Right hindlimb (tissue), 1 donor: ENCODE data around the gene HES4.
"Not testable (repeated sequence)": the region's sequence is repeated elsewhere in the genome, so short reads cannot be mapped to it uniquely, and the experiment has no call there.

Experiments
- DNase-seq: peaks from one replicate; pipeline ENCODE4 v3.0.0-alpha.2; 2018

The HES4 gene

DNA sequence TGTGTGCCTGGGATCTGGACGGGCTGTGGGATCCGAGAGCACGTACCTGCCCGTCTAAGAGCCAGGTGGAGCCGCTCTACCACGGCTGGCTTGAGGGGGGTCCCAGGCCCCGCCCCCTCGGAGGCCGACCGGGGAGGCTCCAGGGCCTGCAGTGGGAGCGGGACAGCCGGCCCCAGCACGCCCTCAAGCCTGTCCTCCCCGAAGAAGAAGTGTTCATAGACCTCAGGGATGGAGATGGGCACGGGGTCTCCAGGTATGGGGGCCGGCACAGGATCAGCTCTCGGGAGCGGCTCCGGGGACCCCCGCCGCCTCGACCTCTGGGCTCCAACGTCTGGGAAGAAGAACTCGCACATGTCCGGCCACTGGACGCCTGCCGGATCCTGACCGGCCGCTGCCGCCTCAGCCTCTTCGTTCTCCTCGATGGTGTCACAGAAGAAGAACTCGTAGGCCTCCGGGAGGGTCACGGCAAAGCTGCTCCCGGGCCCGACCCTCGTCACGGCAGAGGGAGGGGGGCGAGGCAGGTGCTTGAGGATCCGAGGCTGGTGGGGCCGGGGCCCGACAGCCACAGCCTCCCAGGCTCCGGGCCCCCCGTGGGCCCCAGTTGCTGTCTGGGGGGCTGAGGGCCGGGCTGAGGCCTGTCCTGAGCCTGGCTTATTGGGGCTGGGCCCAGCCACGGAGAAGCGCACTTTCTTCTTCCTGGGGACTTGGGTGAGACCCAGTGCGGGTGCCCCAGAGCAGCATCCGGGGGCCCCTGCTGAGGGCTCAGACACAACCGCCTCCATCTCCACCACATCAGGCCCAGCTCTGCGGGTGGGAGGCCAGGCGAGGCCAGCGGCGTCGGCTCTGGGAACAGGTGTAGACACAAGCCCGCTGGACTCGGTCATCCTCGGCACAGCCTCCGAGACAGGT lies 20.8 kb downstream of the HES4 start:
- DNase-seq = peak; percentile 19

GRCh38 chr1:978069-978834 lies 21.6 kb downstream of the HES4 start:
- peak; percentile 17 for DNase-seq

DNA sequence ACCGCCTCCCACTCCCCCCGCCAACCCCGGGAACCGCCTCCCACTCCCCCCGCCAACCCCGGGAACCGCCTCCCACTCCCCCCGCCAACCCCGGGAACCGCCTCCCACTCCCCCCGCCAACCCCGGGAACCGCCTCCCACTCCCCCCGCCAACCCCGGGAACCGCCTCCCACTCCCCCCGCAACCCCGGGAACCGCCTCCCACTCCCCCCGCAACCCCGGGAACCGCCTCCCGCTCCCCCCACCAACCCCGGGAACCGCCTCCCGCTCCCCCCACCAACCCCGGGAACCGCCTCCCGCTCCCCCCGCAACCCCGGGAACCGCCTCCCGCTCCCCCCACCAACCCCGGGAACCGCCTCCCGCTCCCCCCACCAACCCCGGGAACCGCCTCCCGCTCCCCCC lies 23.1 kb downstream of the HES4 start:
- DNase-seq = not testable (repeated sequence)

- peak; percentile 64 for DNase-seq
Measured at GRCh38 chr1:975896-976683, 23.8 kb downstream of the HES4 start.

DNA sequence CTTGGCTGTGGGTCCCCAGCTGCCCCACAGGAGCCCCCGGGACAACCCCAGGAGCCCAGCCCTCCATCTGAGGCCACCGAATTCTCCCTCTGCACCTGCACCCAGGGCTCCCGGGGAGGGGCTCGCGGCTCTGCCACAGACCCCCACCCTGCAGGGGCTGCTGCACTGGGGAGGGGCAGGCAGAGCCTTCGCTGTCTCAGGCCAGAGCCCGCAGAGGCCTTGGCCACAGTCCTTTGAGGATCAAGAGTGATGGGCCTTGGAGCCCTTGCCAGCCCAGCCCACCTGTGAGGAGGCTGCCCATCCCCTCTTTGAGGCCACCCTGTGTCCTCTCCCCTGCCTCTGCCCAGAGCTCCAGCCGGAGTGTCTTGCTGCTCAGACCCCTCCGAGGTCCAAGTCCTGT lies 24.5 kb downstream of the HES4 start:
- peak; percentile 20 for DNase-seq

DNA sequence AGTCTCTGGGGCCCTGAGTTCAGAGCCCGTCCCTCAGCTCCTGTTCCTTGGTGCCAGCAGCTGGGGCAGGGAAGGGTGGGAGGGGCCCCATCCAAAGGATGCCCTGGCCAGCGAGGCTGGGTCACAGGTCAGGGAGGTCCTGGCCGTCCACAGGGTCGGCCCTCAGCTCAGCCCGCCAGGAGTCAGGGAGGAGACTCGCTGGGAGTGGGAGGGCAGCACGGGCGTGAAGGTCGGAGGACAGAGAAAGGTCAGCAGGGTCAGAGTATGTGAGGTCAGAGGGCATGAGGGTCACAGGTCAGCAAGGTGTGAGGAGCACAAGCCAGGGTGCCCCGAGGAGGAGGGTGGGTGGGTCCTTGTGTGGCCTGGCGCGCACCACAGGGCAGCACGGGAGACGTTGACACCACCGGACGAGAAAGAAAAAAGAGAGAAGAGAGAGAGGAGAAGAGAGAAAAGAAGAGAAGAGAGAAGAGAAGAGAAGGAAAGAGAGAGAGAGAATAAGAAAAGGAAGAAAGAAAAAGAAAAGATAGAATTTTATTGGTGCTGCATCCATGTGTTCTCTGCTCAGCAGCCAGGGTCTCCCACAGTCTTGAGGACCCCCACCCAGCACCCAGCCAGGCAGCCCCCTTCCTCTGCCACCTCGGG lies 25.1 kb downstream of the HES4 start:
- peak; percentile 15 for DNase-seq

DNA sequence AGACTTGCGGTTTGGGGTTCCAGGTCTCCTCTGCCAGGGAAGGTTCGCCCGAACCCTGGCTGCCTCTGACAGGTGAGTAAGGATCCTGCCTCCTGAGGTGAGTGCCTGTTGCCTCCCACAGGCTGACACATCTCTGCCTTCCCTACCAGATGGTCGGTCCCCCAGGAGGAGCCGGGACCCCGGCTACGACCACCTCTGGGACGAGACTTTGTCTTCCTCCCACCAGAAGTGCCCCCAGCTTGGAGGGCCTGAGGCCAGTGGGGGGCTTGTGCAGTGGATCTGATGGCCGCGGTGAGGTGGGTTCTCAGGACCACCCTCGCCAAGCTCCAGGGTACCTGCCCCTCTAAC lies 25.6 kb downstream of the HES4 start:
- DNase-seq = peak; percentile 11

DNA sequence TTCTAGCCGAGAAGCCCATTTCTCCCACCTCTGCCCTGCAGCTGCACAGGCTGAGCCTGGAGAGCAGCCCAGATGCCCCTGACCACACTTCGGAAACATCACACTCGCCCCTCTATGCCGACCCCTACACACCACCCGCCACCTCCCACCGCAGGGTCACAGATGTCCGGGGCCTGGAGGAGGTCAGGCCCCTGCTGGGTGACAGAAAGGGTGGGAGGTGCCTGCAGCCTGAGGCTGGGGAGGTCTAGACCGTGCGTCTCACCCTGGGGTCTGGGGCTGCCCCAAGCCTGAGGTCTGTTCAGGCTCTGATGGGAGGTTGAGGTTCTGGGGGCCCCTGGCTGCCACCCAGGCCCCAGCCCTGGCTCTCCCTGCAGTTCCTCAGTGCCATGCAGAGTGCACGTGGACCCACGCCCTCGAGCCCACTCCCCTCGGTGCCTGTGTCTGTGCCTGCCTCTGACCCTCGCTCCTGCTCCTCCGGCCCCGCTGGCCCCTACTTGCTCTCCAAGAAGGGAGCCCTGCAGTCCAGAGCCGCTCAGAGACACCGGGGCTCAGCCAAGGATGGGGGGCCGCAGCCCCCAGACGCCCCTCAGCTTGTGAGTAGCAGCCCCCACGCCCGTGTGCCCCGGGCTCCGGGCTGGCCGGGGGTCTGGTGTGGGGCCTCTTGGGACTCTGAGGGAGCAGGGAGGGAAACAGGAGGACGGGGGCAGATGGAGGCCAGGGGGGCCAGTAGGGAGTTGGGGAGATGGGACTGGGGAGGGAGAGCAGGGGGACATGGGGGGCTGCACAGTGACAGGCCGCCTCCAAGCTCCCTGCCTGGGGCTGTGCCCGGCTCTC lies 26.2 kb downstream of the HES4 start:
- peak; percentile 16 for DNase-seq

DNA sequence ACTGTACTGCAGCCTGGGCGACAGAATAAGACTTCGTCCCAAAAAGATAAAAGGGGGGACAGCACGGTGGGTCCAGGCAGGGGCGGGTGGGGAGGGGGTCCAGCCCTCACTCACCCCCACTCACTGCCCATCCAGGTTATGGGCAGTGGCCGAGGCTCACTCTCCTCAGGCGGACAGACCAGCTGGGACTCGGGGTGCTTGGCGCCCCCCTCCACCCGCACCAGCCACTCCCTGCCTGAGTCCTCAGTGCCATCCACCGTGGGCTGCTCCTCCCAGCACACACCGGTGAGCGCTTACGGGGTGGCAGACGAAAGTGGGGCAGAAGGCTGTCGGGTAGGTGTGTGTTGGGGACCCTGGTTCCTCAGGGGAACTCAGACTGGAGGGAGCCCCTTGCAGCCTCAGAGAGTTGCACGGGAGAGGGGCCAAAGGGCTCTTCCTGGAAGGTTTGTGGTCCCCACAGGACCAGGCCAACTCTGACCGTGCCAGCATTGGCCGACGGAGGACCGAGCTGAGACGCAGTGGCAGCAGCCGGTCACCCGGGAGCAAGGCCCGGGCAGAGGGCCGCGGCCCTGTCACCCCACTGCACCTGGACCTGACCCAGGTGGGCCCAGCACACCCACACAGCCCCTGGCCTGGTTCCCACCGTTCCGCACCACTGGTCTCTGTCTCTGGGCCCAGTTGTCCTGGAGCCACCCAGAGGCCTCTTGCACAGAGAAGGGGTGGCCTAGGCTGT lies 27.0 kb downstream of the HES4 start:
- no peak for DNase-seq

DNA sequence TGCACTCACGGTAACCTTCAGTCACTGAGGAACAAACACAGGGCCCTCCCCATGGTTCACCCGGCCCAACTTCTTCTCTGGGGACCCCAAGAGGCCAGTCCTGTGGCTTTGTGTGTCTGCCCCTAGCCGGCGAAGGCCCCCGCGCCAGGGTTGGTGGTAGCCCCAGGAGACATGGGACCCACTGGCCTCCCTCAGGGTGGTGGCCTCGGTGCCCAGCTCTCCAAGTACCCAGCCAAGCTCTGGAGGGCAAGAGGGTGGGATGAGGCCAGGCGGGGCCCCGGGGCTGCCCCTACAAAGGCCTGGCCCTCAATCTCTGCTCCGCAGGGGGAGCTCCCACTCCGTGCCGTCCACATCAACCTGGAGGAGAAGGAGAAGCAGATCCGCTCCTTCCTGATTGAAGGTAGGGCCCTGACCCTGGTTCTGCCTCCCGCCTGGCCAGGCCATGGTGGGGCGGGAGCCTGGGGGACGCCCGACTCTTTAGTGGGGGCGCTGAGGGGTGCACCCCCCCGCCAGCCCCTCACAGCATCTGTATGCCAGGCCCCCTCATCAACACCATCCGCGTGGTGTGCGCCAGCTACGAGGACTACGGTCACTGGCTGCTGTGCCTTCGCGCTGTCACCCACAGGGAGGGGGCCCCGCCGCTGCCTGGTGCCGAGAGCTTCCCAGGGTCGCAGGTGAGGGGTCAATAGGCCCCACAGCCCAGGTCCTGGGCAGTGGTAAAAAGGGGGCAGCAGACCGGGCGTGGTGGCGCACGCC lies 28.0 kb downstream of the HES4 start:
- DNase-seq = peak; percentile 16

GRCh38 chr1:970973-971730 lies 28.7 kb downstream of the HES4 start:
- DNase-seq = peak; percentile 12

- peak; percentile 17 for DNase-seq
Measured at GRCh38 chr1:970242-970972, 29.5 kb downstream of the HES4 start.

DNA sequence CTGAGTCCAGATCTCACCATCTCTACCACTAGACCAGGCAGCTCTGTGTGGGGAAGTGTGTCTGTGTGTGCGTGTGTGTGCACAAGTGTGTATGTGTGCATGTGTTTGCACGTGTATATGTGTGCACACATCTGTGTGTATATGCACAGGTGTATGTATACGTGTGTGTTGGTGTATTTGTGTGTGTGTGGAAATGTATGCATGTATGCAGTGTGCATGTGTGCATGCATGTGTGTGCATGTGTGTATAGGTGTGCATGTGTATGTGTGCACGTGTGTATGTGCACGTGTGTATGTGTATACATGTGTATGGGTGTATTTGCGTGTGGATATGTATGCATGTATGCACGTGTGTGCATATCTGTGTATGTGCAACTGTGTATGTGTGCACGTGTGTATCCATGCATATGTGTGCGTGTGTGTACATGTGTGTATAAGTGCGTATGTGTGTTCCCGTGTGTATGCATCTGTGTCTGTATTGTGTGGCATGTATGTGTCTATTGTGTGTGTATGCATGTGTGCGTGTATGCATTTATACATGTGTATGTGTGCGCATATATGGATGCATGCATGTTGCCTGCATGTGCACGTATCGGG lies 30.5 kb downstream of the HES4 start:
- no peak for DNase-seq

- peak; percentile 17 for DNase-seq
Measured at GRCh38 chr1:967466-968343, 32.2 kb downstream of the HES4 start.

DNA sequence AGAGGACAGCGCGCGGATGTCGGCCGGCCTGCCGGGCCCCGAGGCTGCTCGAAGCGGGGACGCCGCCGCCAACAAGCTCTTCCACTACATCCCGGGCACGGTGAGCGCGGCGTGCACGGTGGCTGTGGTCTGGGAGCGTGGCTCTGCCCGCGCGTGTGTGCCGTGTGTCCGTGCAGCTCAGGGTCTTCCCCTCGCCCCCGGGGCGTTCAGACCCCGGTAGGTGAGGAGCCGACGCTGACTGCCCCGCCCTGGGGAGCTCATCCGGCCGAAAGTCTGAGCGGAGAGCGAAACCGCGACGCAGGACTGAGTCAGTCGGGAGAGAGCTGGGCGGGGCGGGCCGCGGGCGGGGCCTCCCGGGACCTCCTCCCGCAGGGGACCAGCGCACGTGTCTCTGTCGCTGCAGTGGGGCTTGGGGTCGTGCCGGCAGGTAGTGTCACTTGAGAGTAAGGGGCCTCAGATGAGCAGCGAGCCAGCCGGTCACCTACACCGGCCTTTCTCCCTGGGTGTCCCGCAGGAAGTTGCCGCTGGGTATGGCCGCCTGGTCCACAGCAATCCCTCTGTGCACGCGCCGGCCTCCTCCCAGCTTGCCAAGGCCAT lies 33.1 kb downstream of the HES4 start:
- no peak for DNase-seq

DNA sequence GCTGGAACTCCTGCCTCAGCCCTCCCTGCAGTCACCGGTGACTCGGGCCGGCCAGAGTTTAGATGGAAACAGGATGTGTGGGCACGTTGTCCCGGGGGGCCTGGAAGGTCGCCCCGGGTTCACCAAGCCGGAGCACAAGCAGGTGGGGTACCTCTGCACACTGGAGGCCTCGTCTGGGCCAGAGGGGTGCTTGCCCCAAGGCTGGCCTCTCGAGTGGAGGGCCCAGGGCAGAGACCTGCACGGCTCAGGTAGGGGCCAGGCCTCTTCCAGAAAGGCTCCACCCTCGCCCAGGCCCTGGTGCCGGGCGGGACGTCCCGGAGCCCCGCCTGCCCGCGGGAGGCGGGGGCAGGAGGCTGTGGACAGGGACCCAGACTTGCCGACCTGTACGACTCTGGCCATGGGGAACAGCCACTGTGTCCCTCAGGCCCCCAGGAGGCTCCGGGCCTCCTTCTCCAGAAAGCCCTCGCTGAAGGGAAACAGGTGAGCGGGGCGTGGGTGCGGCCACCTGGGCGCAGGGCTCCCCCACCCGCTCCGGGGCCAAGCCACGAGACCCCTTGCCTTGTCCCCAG lies 33.7 kb downstream of the HES4 start, which contains the start of gene PLEKHN1:
Gene PLEKHN1, plus strand, starts transcription at position 348 of the 569 bp plus-strand sequence. Its CDS starts 50 bp downstream, at position 398.
- DNase-seq = no peak
